MCF 10A (cell line): ENCODE data around the gene KCNJ10. TPM values are rescaled to one million over a fixed set of nuclear protein-coding genes. Genes with fewer than 3 reads are reported as not detected.
A peak's percentile ranks its signal among the peaks of the same experiment; 100 is the strongest.

Experiments
- BruUV-seq: library from RNA; stranded (reverse); fragments of 400-500 nt; replicated peaks from 2 replicates; lab custom pipeline; 2021; lab: Mats Ljungman, UMichigan
- CTCF ChIA-PET: fragments of 300-600 bp; sonication (Branson Sonifier 250); formaldehyde crosslinking; extraction: SDS; loops from one replicate; lab custom pipeline; 2021; ENCODE audit warnings: antibody characterized with exemption, inconsistent platforms; lab: Yijun Ruan, JAX
- POLR2A ChIA-PET: fragments of 300-600, 350-650 bp; sonication (Branson Sonifier 250); formaldehyde crosslinking; extraction: SDS; loops from one replicate; lab custom pipeline; 2020; ENCODE audit warnings: antibody characterized with exemption, inconsistent platforms; lab: Yijun Ruan, JAX
- DNase-seq: peaks from one replicate; pipeline ENCODE4 v3.0.0-alpha.2; 2018; ENCODE audit not compliant: unreplicated experiment
- H3K27ac Mint-ChIP-seq: one replicate; pipeline ENCODE4 v1.8.0; 2022; ENCODE audit warnings: mild to moderate bottlenecking, low read depth, mixed read lengths; ENCODE audit not compliant: unreplicated experiment
- H3K27me3 Mint-ChIP-seq: one replicate; pipeline ENCODE4 v1.8.0; 2022; ENCODE audit warnings: mixed read lengths; ENCODE audit not compliant: insufficient read depth, unreplicated experiment
- H3K36me3 Mint-ChIP-seq: one replicate; pipeline ENCODE4 v1.8.0; 2022; ENCODE audit warnings: mild to moderate bottlenecking, moderate library complexity, mixed read lengths; ENCODE audit not compliant: insufficient read depth, unreplicated experiment
- H3K4me1 Mint-ChIP-seq: one replicate; pipeline ENCODE4 v1.8.0; 2022; ENCODE audit warnings: mixed read lengths; ENCODE audit not compliant: insufficient read depth, unreplicated experiment
- H3K4me3 Mint-ChIP-seq: one replicate; pipeline ENCODE4 v1.8.0; 2022; ENCODE audit warnings: mild to moderate bottlenecking, moderate library complexity, mixed read lengths; ENCODE audit not compliant: unreplicated experiment
- H3K9me3 Mint-ChIP-seq: one replicate; pipeline ENCODE4 v1.8.0; 2022; ENCODE audit warnings: mixed read lengths; ENCODE audit not compliant: unreplicated experiment
- intact Hi-C: fragments of 100-400 bp; cut with micrococcal nuclease; formaldehyde crosslinking; loops from 2 replicates; pipeline ENCODE4 v1.14.1; 2022
- total RNA-seq: library from RNA; stranded (reverse); gene quantifications from 2 replicates; pipeline ENCODE4 v1.2.3, GENCODE V29; 2022
- TF ChIP-seq, protein P1 (sequence below): fragments of 200-600 bp; IDR thresholded peaks from one replicate; pipeline ENCODE4 v1.8.0; 2022; ENCODE audit warnings: antibody characterized with exemption, mild to moderate bottlenecking; ENCODE audit not compliant: unreplicated experiment

Gene KCNJ10
- total RNA-seq, 1 experiment from 2014 or later: not detected

DNA sequence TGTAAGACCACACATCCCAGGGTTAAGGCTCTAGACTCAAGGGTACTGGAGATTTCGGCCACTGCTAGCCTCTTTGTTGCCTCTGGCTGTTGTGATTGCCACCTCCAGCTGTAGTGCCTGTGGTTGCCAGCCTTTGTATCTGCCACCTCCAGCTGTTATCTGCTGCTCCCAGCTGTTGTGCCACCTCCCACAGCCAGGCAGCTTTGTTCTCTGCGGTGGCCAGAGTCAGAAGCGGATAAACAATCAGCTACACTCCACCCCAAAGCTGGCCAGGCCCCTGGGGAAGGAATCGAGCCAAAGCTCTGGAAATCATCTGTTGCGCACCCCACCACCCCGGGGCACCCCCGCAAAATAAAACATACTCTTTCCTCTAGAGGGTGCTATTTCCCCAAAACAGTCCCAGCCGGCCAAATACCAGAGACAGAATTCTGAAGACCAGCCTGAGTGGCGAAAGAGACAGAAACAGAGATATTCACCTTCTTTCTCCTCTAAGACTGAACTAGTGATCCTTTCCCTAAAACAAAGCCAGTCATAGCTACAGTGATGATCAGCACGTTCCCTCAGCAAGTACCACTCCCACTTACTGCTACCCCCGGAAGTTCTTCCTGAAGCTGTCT lies 23.4 kb downstream of the KCNJ10 start:
- Mint-ChIP-seq H3K4me1 (peaks cover 16% of the 10 kb centered on the region), H3K27me3 (peaks cover 63% of the 10 kb centered on the region), H3K27ac (no peak overlapping the region), H3K36me3 (no peaks in the 10 kb centered on the region), H3K4me3 (no peak overlapping the region), H3K9me3 (no peaks in the 10 kb centered on the region)
- TF ChIP-seq, protein P1, sequence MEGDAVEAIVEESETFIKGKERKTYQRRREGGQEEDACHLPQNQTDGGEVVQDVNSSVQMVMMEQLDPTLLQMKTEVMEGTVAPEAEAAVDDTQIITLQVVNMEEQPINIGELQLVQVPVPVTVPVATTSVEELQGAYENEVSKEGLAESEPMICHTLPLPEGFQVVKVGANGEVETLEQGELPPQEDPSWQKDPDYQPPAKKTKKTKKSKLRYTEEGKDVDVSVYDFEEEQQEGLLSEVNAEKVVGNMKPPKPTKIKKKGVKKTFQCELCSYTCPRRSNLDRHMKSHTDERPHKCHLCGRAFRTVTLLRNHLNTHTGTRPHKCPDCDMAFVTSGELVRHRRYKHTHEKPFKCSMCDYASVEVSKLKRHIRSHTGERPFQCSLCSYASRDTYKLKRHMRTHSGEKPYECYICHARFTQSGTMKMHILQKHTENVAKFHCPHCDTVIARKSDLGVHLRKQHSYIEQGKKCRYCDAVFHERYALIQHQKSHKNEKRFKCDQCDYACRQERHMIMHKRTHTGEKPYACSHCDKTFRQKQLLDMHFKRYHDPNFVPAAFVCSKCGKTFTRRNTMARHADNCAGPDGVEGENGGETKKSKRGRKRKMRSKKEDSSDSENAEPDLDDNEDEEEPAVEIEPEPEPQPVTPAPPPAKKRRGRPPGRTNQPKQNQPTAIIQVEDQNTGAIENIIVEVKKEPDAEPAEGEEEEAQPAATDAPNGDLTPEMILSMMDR: peak; percentile 83
- POLR2A ChIA-PET: interaction anchor here (0.6 to 6.5 kb wide), 13 partner anchors 8 to 564 kb away, joined by 3 to 49 read pairs (median 4); partner anchors contain the start of genes IGSF8 and PIGM
- intact Hi-C loops: loop anchor here (1.0 to 10.0 kb wide), 3 partner anchors 32 to 328 kb away; no protein-coding TSS in a partner anchor
- DNase-seq: peak; percentile 73
- BruUV-seq: no TSS peak
- CTCF ChIA-PET: interaction anchor here (0.5 to 49.6 kb wide), 57 partner anchors 9 to 578 kb away, joined by 3 to 1546 read pairs (median 4); partner anchors contain the start of genes CASQ1, IGSF8, KCNJ10 and KCNJ9

DNA sequence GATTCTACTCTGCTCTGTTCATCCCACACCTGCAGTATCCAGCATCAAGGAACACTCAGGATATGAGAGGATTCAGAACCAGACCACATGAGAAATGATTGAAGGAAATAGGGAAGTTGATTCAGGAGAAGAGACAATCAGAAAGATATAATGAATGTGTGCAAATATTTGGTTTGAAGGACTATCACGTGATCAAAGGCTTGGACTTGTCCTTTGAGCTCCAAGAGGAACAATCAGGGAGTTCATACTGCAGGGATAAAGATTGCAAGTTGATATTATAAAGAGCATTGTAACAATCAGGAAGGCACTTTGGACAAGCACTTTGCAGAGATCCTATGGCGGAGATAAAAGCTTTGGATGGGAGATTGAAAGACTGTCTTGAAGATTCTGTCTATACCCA lies 24.3 kb downstream of the KCNJ10 start:
- DNase-seq: no peak
- BruUV-seq: no TSS peak
- H3K36me3 Mint-ChIP-seq: no peaks in the 10 kb centered on the region
- intact Hi-C loops: loop anchor here (1.0 to 10.0 kb wide), 3 partner anchors 33 to 329 kb away; no protein-coding TSS in a partner anchor
- no peaks in the 10 kb centered on the region for H3K9me3 Mint-ChIP-seq
- TF ChIP-seq, protein P1: no peak
- H3K27ac Mint-ChIP-seq: no peak overlapping the region
- ChIA-PET CTCF (interaction anchor here (0.6 to 49.6 kb wide), 43 partner anchors 9 to 1052 kb away, joined by 3 to 1546 read pairs (median 5); partner anchors contain the start of genes CASQ1, IGSF8, KCNJ10 and KCNJ9), POLR2A (interaction anchor here (0.7 to 6.5 kb wide), 11 partner anchors 9 to 564 kb away, joined by 3 to 49 read pairs (median 7); partner anchors contain the start of genes DCAF8, KCNJ9 and PIGM)
- H3K27me3 Mint-ChIP-seq: peaks cover 54% of the 10 kb centered on the region
- H3K4me3 Mint-ChIP-seq: no peak overlapping the region
- H3K4me1 Mint-ChIP-seq: peaks cover 16% of the 10 kb centered on the region

DNA sequence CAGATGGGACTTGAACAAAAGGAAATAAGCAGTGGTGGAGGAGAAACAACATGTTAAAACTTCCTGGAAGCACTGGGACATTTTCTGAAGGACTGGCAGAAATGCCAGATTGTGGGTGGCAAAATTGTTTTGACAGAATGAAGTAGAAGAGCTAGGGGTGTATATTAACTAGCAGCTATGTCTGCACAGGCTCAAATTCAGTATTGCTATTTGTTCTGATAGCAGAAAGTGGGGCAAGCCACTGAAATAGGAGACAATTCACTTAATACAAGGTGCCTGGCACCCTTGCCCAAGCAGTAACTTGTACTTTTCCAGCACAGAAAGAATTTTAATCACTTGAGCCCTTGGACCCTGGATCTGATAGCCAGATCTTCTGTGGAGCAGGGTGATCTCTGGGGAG lies 26.4 kb downstream of the KCNJ10 start:
- TF ChIP-seq, protein P1: no peak
- Mint-ChIP-seq H3K36me3 (no peaks in the 10 kb centered on the region), H3K27ac (no peak overlapping the region), H3K9me3 (no peaks in the 10 kb centered on the region), H3K27me3 (peaks cover 36% of the 10 kb centered on the region), H3K4me3 (no peak overlapping the region), H3K4me1 (peaks cover 12% of the 10 kb centered on the region)
- no TSS peak for BruUV-seq
- intact Hi-C loops: loop anchor here (10.0 kb wide), 1 partner anchor 331 kb away; no protein-coding TSS in a partner anchor
- ChIA-PET CTCF (interaction anchor here (0.8 to 49.6 kb wide), 5 partner anchors 12 to 882 kb away, joined by 3 to 1546 read pairs (median 6); partner anchors contain the start of genes IGSF8, KCNJ10, KCNJ9 and PIGM), POLR2A (interaction anchor here (0.5 to 6.5 kb wide), 3 partner anchors 12 to 217 kb away, joined by 3 to 49 read pairs (median 3); partner anchors contain the start of genes PIGM and TAGLN2)
- no peak for DNase-seq

DNA sequence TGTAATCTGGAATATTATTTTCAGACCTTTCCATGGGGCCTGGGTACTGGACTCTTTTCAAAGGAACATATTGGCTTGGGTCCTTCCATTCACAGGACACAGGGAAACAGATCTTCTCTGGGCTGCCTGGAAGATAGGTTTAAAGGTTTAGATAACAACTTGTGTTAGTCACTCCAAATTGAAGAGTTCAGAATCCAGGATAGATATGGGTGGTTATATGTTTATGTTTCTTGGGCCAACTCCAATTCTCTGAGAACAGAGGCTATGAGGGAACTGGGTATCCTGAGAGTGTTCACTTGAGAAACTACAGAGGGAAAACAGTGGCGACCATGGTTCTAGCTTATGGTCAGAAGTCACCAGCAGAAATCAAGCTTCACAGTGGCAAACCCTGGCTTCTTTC lies 29.5 kb downstream of the KCNJ10 start:
- Mint-ChIP-seq H3K9me3 (no peaks in the 10 kb centered on the region), H3K27me3 (peaks cover 9% of the 10 kb centered on the region), H3K4me3 (no peak overlapping the region), H3K27ac (no peak overlapping the region), H3K36me3 (no peaks in the 10 kb centered on the region), H3K4me1 (no peaks in the 10 kb centered on the region)
- no peak for DNase-seq
- no TSS peak for BruUV-seq
- CTCF ChIA-PET: interaction anchor here (0.6 to 49.6 kb wide), 5 partner anchors 14 to 829 kb away, joined by 3 to 1546 read pairs (median 4); partner anchors contain the start of genes IGSF8, KCNJ10 and KCNJ9
- POLR2A ChIA-PET: interaction anchor here (1.2 kb wide), 1 partner anchor 9 kb away, joined by 7 read pairs; the partner anchor contains the start of gene PIGM
- intact Hi-C loops: loop anchor here (10.0 kb wide), 1 partner anchor 334 kb away; no protein-coding TSS in a partner anchor
- TF ChIP-seq, protein P1: no peak
